Endothelial cell of umbilical vein (primary cell): ENCODE measurements around the gene HES1. TPM values are rescaled to one million over a fixed set of nuclear protein-coding genes. Genes with fewer than 3 reads are reported as not detected.

Experiments
- BruUV-seq: library from RNA; stranded (reverse); fragments of 400-500 nt; replicated peaks from 2 replicates; lab custom pipeline; 2021; lab: Mats Ljungman, UMichigan
- CTCF ChIA-PET: fragments of 300-600, 350-600 bp; sonication (Branson Sonifier 250); formaldehyde crosslinking; loops from one replicate; lab custom pipeline; 2021; ENCODE audit warnings: antibody characterized with exemption, inconsistent platforms; lab: Charles Lee
- POLR2A ChIA-PET: fragments of 300-600, 350-600 bp; sonication (Branson Sonifier 250); formaldehyde crosslinking; loops from one replicate; lab custom pipeline; 2021; ENCODE audit warnings: antibody characterized with exemption, inconsistent platforms; lab: Charles Lee
- DNase-seq: peaks from one replicate; pipeline ENCODE4 v3.0.0-alpha.2; 2011; ENCODE audit warnings: low read depth, low spot score
- FAIRE-seq: peaks from 2 replicates; lab custom pipeline; 2011; peaks lifted over from hg19 to GRCh38; lab: Jason Lieb, UNC
- H2AFZ ChIP-seq: 2 replicates; pipeline ENCODE4 v1.6.0; 2012; ENCODE audit warnings: low read depth, low read length, control low read depth, inconsistent platforms
- H3K27ac ChIP-seq: 2 replicates; pipeline ENCODE4 v1.5.1; 2011; ENCODE audit warnings: low read depth, mild to moderate bottlenecking, control low read depth, low read length, moderate library complexity; ENCODE audit not compliant: insufficient read depth
- H3K27me3 ChIP-seq, 2 experiments: 2 replicates each; pipeline versions ENCODE4 v1.6.0 to v1.6.1; 2011; ENCODE audit warnings: low read length in 2 of 2, mixed read lengths in 1 of 2; ENCODE audit not compliant: control insufficient read depth in 2 of 2, insufficient read depth in 2 of 2
- H3K36me3 ChIP-seq, 2 experiments: 2 replicates in 1 of 2; 3 replicates in 1 of 2; pipeline ENCODE4 v1.5.1; 2011; ENCODE audit warnings: low read length in 2 of 2, mild to moderate bottlenecking in 1 of 2, moderate library complexity in 1 of 2; ENCODE audit not compliant: control insufficient read depth in 2 of 2, insufficient read depth in 2 of 2; ENCODE audit errors: extremely low read depth in 1 of 2
- H3K4me1 ChIP-seq: 3 replicates; pipeline ENCODE4 v1.5.1; 2011; ENCODE audit warnings: mild to moderate bottlenecking, low read length; ENCODE audit not compliant: control insufficient read depth, insufficient read depth; ENCODE audit errors: extremely low read depth
- H3K4me2 ChIP-seq: 2 replicates; pipeline ENCODE4 v1.6.1; 2011; ENCODE audit warnings: low read length, control low read depth, mixed read lengths; ENCODE audit not compliant: insufficient read depth
- H3K4me3 ChIP-seq, 3 experiments: fragments of 200-600 bp in 1 of 3; sonication (generic), shearing (Covaris generic) in 1 of 3; replicated peaks in 1 of 3; 2 replicates each; pipeline ENCODE4 v1.5.1; 2011 to 2016; ENCODE audit warnings: control low read depth in 3 of 3, low read length in 3 of 3, mild to moderate bottlenecking in 2 of 3, inconsistent platforms in 1 of 3, low read depth in 1 of 3, moderate library complexity in 1 of 3; ENCODE audit not compliant: insufficient read depth in 1 of 3
- H3K79me2 ChIP-seq: 2 replicates; pipeline ENCODE4 v1.6.0; 2012; ENCODE audit warnings: low read length, inconsistent platforms; ENCODE audit not compliant: control insufficient read depth, insufficient read depth
- H3K9ac ChIP-seq: replicated peaks from 2 replicates; pipeline ENCODE3; 2011; ENCODE audit warnings: low read length, control low read depth; ENCODE audit not compliant: insufficient read depth; ENCODE audit errors: extremely low read depth
- H3K9me1 ChIP-seq: replicated peaks from 3 replicates; pipeline ENCODE4 v1.6.0; 2011; ENCODE audit warnings: mild to moderate bottlenecking, low read length; ENCODE audit not compliant: control insufficient read depth, insufficient read depth; ENCODE audit errors: extremely low read depth
- H3K9me3 ChIP-seq: replicated peaks from 2 replicates; pipeline ENCODE4 v1.5.1; 2012; ENCODE audit warnings: low read length, inconsistent platforms; ENCODE audit not compliant: control insufficient read depth, insufficient read depth
- H4K20me1 ChIP-seq: replicated peaks from 2 replicates; pipeline ENCODE3; 2011; ENCODE audit warnings: mild to moderate bottlenecking, low read length; ENCODE audit not compliant: control insufficient read depth, insufficient read depth; ENCODE audit errors: extremely low read depth
- CTCF ChIP-seq, 2 donors: IDR thresholded peaks; 1 replicate in 1 of 2; 2 replicates in 1 of 2; pipeline ENCODE4 v1.5.1; 2011; ENCODE audit warnings: low read length in 2 of 2, mild to moderate bottlenecking in 2 of 2, moderate library complexity in 2 of 2, control low read depth in 1 of 2, inconsistent platforms in 1 of 2, low read depth in 1 of 2; ENCODE audit not compliant: insufficient read depth in 1 of 2; ENCODE audit errors: extremely low read depth in 1 of 2
- EZH2 ChIP-seq: IDR thresholded peaks from 2 replicates; pipeline ENCODE4 v1.6.1; 2012; ENCODE audit warnings: borderline replicate concordance, low read depth, mild to moderate bottlenecking, moderate library complexity, low read length, inconsistent platforms; ENCODE audit not compliant: severe bottlenecking
- FOS ChIP-seq: IDR thresholded peaks from 2 replicates; pipeline ENCODE4 v1.6.1; 2011; ENCODE audit warnings: mild to moderate bottlenecking, low read length, moderate library complexity, borderline replicate concordance; ENCODE audit not compliant: insufficient read depth
- GATA2 ChIP-seq: IDR thresholded peaks from 2 replicates; pipeline ENCODE4 v1.7.0; 2011; ENCODE audit warnings: low read depth, mild to moderate bottlenecking, moderate library complexity, mixed read lengths, low read length; ENCODE audit not compliant: insufficient read length, insufficient read depth
- JUN ChIP-seq: IDR thresholded peaks from 2 replicates; pipeline ENCODE4 v1.6.1; 2011; ENCODE audit warnings: borderline replicate concordance, low read depth; ENCODE audit not compliant: insufficient read length, insufficient read depth
- MAX ChIP-seq: IDR thresholded peaks from 2 replicates; pipeline ENCODE4 v1.6.1; 2011; ENCODE audit not compliant: insufficient read depth, insufficient read length
- MYC ChIP-seq: IDR thresholded peaks from one replicate; pipeline ENCODE4 v1.6.1; 2011; ENCODE audit warnings: mild to moderate bottlenecking, low read depth, low read length
- POLR2A ChIP-seq: IDR thresholded peaks from 2 replicates; pipeline ENCODE4 v1.6.1; 2012; ENCODE audit warnings: low read depth, mild to moderate bottlenecking, control low read depth, low read length
- POLR2AphosphoS5 ChIP-seq: IDR thresholded peaks from 2 replicates; pipeline ENCODE4 v1.6.1; 2012; ENCODE audit warnings: low read depth, mild to moderate bottlenecking, control low read depth, low read length, moderate library complexity; ENCODE audit not compliant: insufficient read depth
- dilution Hi-C: fragments of 300-500 bp; cut with MboI; formaldehyde crosslinking; loops from one replicate; pipeline ENCODE4 v1.15.0; 2019; ENCODE audit warnings: low sequenced_read_pairs; ENCODE audit not compliant: extremely low pct_ligation_motif_present
- intact Hi-C: fragments of 100-400 bp; cut with micrococcal nuclease; formaldehyde crosslinking; loops from one replicate; pipeline ENCODE4 v1.10.0; 2022
- polyA plus RNA-seq, 4 experiments: library from polyadenylated mRNA; depleted of rRNA in 3 of 4; stranded (reverse) in 3 of 4; unstranded in 1 of 4; fragments of >200 nt; gene quantifications; 2 replicates each; pipeline versions ENCODE4 v1.2.1 to v1.2.3, GENCODE V29; 2011 to 2012; ENCODE audit warnings: missing spikeins in 1 of 4
- total RNA-seq: library from RNA; stranded (reverse); gene quantifications from 2 replicates; pipeline ENCODE4 v1.2.3, GENCODE V29; 2021

HES1 gene
- total and polyA plus RNA-seq, 2 donors (not counting 3 experiments of a cell fraction or from before 2014, with no cell fraction given) = 42.0 to 210 TPM

GRCh38 chr3:194154346-194154745 lies 18.4 kb downstream of the HES1 start:
- Histone ChIP-seq H3K9ac (no peak overlapping the region), H3K9me3 (no peaks in the 10 kb centered on the region), H3K4me3 (no peak overlapping the region), H2AFZ (no peak overlapping the region), H3K4me1 (no peaks in the 10 kb centered on the region), H3K27ac (no peak overlapping the region), H4K20me1 (no peaks in the 10 kb centered on the region), H3K9me1 (no peaks in the 10 kb centered on the region), H3K27me3 (peaks cover 0 to 9% of the 10 kb centered on the region in 2 experiments), H3K36me3 (no peaks in the 10 kb centered on the region), H3K79me2 (no peaks in the 10 kb centered on the region), H3K4me2 (no peak overlapping the region)
- CTCF ChIA-PET = interaction anchor here (1.9 kb wide), 1 partner anchor 161 kb away, joined by 5 read pairs; no protein-coding TSS in a partner anchor
- POLR2A ChIA-PET = no interaction called here
- no TSS peak for BruUV-seq
- dilution Hi-C loops (no loop called here), intact Hi-C loops (no loop called here)
- DNase-seq (no peak), FAIRE-seq (no peak)
- no peak for TF ChIP-seq JUN
- no peak for TF ChIP-seq EZH2
- no peak for TF ChIP-seq CTCF (IDR thresholded peaks at IDR 0.05; ENCODE audit: extremely low read depth in 1 of 2, insufficient read depth in 1 of 2, low read depth in 1 of 2, low read length in 2 of 2)
- TF ChIP-seq FOS = no peak
- no peak for TF ChIP-seq POLR2AphosphoS5
- no peak for TF ChIP-seq MAX
- TF ChIP-seq GATA2 = no peak
- TF ChIP-seq POLR2A = no peak
- no peak for TF ChIP-seq MYC
